Vagina (tissue), 2 donors: ENCODE data around the gene AMH.

Source experiments
- POLR2AphosphoS5 ChIP-seq, 2 donors: sonication (generic); formaldehyde crosslinking; IDR thresholded peaks; one replicate each; pipeline ENCODE4 v1.9.0; 2017; ENCODE audit warnings: antibody characterized with exemption in 2 of 2, mild to moderate bottlenecking in 2 of 2, low read depth in 1 of 2; ENCODE audit not compliant: insufficient read depth in 1 of 2
- TF ChIP-seq, protein P1 (sequence below), 3 experiments: fragments of 450-650 bp in 2 of 3; fragments of 200-600 bp in 1 of 3; sonication (generic) in 1 of 3; IDR thresholded peaks; one replicate each; pipeline ENCODE4 v1.5.1; 2017 to 2019; ENCODE audit warnings: antibody characterized with exemption in 3 of 3, mild to moderate bottlenecking in 2 of 3, moderate library complexity in 2 of 3

- TF ChIP-seq, protein P1, sequence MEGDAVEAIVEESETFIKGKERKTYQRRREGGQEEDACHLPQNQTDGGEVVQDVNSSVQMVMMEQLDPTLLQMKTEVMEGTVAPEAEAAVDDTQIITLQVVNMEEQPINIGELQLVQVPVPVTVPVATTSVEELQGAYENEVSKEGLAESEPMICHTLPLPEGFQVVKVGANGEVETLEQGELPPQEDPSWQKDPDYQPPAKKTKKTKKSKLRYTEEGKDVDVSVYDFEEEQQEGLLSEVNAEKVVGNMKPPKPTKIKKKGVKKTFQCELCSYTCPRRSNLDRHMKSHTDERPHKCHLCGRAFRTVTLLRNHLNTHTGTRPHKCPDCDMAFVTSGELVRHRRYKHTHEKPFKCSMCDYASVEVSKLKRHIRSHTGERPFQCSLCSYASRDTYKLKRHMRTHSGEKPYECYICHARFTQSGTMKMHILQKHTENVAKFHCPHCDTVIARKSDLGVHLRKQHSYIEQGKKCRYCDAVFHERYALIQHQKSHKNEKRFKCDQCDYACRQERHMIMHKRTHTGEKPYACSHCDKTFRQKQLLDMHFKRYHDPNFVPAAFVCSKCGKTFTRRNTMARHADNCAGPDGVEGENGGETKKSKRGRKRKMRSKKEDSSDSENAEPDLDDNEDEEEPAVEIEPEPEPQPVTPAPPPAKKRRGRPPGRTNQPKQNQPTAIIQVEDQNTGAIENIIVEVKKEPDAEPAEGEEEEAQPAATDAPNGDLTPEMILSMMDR (IDR thresholded peaks at IDR 0.05): no peak
- TF ChIP-seq POLR2AphosphoS5 (IDR thresholded peaks at IDR 0.05; ENCODE audit: insufficient read depth in 1 of 2, low read depth in 1 of 2): no peak
These were observed 22.2 kb upstream of the AMH start for GRCh38 chr19:2226840-2227360.
